A549 (cell line): Measurements from ENCODE around the gene ABCA1.

ENCODE experiments used
- CHD4 ChIP-seq: fragments of 200-600 bp; sonication (generic); IDR thresholded peaks from 2 replicates; pipeline ENCODE4 v1.6.1; 2016; ENCODE audit warnings: antibody characterized with exemption, mild to moderate bottlenecking, borderline replicate concordance
- CTCF ChIP-seq: fragments of >200 bp; sonication (Bioruptor Twin); formaldehyde crosslinking; IDR thresholded peaks from 3 replicates; pipeline ENCODE4 v1.5.1; 2016
- POLR2A ChIP-seq: IDR thresholded peaks from 2 replicates; pipeline ENCODE4 v1.6.1; 2012; ENCODE audit warnings: mild to moderate bottlenecking, low read length
- REST ChIP-seq: fragments of 200-600 bp; sonication (generic); IDR thresholded peaks from 2 replicates; pipeline ENCODE4 v1.6.1; 2016; ENCODE audit warnings: antibody characterized with exemption, mild to moderate bottlenecking, moderate library complexity
- RNF2 ChIP-seq: fragments of 200-600 bp; sonication (generic); IDR thresholded peaks from 2 replicates; pipeline ENCODE4 v1.6.1; 2016; ENCODE audit warnings: low read depth, mild to moderate bottlenecking, antibody characterized with exemption, moderate library complexity, borderline replicate concordance

- TF ChIP-seq CTCF (no peak), RNF2 (no peak), REST (no peak), CHD4 (no peak), POLR2A (no peak)
Measured at GRCh38 chr9:104775976-104776375, 152.0 kb downstream of the ABCA1 start.
